Nephron progenitor cell (in vitro differentiated cells): ENCODE data around the gene MAGEB3.
"Not testable (repeated sequence)": the region's sequence is repeated elsewhere in the genome, so short reads cannot be mapped to it uniquely, and the experiment has no call there.

Experiments used
- DNase-seq: peaks from one replicate; pipeline ENCODE4 v3.0.0; 2021
- H3K27ac Mint-ChIP-seq: 2 replicates; pipeline ENCODE4 v1.8.0; 2021; ENCODE audit warnings: mild to moderate bottlenecking, moderate library complexity, mixed read lengths
- H3K27me3 Mint-ChIP-seq: 2 replicates; pipeline ENCODE4 v1.8.0; 2021; ENCODE audit warnings: mild to moderate bottlenecking, low read depth, mixed read lengths; ENCODE audit not compliant: poor library complexity
- H3K36me3 Mint-ChIP-seq: 2 replicates; pipeline ENCODE4 v1.8.0; 2021; ENCODE audit warnings: low read depth, mixed read lengths
- H3K4me1 Mint-ChIP-seq: 2 replicates; pipeline ENCODE4 v1.8.0; 2021; ENCODE audit warnings: mixed read lengths
- H3K4me3 Mint-ChIP-seq: 2 replicates; pipeline ENCODE4 v1.8.0; 2021; ENCODE audit warnings: mild to moderate bottlenecking, moderate library complexity, mixed read lengths
- H3K9me3 Mint-ChIP-seq: 2 replicates; pipeline ENCODE4 v1.8.0; 2021; ENCODE audit warnings: mild to moderate bottlenecking, moderate library complexity, mixed read lengths
- TF ChIP-seq, protein P1 (sequence below): fragments of 200-600 bp; sonication (generic); IDR thresholded peaks from 2 replicates; pipeline ENCODE4 v1.5.0; 2021; ENCODE audit warnings: antibody characterized with exemption

The MAGEB3 gene, protein sequence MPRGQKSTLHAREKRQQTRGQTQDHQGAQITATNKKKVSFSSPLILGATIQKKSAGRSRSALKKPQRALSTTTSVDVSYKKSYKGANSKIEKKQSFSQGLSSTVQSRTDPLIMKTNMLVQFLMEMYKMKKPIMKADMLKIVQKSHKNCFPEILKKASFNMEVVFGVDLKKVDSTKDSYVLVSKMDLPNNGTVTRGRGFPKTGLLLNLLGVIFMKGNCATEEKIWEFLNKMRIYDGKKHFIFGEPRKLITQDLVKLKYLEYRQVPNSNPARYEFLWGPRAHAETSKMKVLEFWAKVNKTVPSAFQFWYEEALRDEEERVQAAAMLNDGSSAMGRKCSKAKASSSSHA

DNA sequence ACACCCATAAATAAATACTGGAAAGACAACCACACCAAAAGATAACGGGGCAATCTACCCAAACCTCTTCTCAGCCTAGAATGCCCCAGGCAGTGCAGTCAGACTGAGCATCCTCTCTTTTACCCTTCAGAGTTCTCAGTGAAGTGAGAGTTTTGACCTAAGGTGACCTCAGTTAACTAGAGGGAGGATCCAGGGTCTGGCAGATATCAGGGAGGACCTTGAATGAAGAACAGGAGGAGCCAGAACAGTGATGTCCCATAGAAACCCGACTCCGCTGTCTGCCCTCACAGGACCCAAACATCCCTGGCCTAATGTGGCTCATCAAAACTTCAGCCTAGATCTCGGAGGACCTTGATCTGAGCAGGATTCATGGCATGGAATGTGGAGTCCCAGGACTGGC lies at the start of gene MAGEB3:
TSS of gene MAGEB3 (plus strand) at position 263 of the 400 bp plus-strand sequence. CDS start 5,268 bp downstream, outside the sequence.
- H3K27ac Mint-ChIP-seq: peak within 1 kb of the TSS; percentile 94
- no peaks in the 10 kb centered on the region for H3K36me3 Mint-ChIP-seq
- H3K4me1 Mint-ChIP-seq: peaks cover 38% of the 10 kb centered on the region
- DNase-seq: peak; percentile 4
- TF ChIP-seq, protein P1, sequence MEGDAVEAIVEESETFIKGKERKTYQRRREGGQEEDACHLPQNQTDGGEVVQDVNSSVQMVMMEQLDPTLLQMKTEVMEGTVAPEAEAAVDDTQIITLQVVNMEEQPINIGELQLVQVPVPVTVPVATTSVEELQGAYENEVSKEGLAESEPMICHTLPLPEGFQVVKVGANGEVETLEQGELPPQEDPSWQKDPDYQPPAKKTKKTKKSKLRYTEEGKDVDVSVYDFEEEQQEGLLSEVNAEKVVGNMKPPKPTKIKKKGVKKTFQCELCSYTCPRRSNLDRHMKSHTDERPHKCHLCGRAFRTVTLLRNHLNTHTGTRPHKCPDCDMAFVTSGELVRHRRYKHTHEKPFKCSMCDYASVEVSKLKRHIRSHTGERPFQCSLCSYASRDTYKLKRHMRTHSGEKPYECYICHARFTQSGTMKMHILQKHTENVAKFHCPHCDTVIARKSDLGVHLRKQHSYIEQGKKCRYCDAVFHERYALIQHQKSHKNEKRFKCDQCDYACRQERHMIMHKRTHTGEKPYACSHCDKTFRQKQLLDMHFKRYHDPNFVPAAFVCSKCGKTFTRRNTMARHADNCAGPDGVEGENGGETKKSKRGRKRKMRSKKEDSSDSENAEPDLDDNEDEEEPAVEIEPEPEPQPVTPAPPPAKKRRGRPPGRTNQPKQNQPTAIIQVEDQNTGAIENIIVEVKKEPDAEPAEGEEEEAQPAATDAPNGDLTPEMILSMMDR: no peak
- H3K4me3 Mint-ChIP-seq: peak within 1 kb of the TSS; percentile 46
- H3K27me3 Mint-ChIP-seq: no peaks in the 10 kb centered on the region
- no peaks in the 10 kb centered on the region for H3K9me3 Mint-ChIP-seq

DNA sequence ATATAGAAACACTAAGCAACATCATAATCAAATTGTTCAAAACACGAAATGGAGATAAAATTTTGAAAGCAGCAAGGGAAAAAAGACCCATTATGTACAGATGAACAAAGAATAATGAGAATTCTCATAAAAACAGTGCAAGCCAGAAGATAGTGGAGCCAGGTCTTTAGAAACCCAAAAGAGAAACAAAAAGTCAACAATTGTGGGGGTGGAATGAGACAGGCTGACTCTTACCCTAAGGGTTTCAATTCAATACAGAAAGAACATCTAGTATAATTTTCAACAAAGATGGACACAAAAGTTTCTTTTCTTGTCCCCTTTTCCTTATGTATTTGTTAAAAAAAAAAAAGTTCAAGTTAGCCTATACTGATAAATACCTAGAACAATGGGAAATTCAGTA lies 49.1 kb upstream of the MAGEB3 start:
- Mint-ChIP-seq H3K4me1 (no peaks in the 10 kb centered on the region), H3K9me3 (peaks cover 3% of the 10 kb centered on the region), H3K27me3 (no peaks in the 10 kb centered on the region), H3K36me3 (no peaks in the 10 kb centered on the region), H3K27ac (no peak overlapping the region), H3K4me3 (no peak overlapping the region)
- no peak for DNase-seq
- TF ChIP-seq, protein P1: no peak

DNA sequence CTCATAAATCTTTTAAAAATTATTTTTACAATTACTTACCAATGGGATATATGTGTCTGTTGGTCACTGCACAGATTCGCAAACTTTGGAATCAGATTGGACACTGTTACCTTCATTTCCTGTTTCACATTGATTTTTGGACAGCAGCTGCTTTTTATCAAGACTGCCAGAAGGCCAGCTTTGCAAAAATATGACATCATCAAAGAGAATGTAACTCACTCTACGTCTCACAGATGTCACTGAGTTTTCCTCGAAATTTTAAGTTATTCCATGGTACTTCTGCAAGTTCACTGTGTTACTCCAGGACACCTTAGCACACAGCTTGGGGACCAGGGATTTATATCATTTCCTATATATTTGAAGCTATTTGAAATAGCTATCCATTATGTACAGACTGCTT lies 46.9 kb upstream of the MAGEB3 start:
- no peaks in the 10 kb centered on the region for H3K27me3 Mint-ChIP-seq
- no peaks in the 10 kb centered on the region for H3K4me1 Mint-ChIP-seq
- H3K9me3 Mint-ChIP-seq: peaks cover 3% of the 10 kb centered on the region
- H3K4me3 Mint-ChIP-seq: no peak overlapping the region
- H3K27ac Mint-ChIP-seq: no peak overlapping the region
- no peak for DNase-seq
- TF ChIP-seq, protein P1: no peak
- no peaks in the 10 kb centered on the region for H3K36me3 Mint-ChIP-seq

DNA sequence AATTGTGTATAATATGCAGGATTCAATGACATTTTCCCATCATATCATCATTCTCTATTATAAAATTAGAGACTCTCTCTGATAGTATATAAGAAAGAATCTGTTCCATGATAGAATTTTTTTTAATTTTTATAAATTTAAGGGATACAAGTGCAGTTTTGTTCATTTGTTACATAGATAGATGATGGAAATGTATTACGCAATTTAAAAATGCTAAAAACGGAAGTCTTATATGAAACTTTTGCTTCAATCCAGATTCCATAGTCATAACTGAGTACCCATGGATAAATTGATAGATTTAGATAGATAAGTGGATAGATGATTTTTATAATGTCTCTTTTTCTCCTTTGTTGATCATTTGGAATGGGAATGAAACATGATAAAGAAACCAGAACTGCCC lies 40.0 kb upstream of the MAGEB3 start:
- Mint-ChIP-seq H3K4me1 (peaks cover 5% of the 10 kb centered on the region), H3K27me3 (no peaks in the 10 kb centered on the region), H3K36me3 (no peaks in the 10 kb centered on the region), H3K4me3 (no peak overlapping the region), H3K27ac (no peak overlapping the region), H3K9me3 (no peaks in the 10 kb centered on the region)
- no peak for DNase-seq
- TF ChIP-seq, protein P1: no peak

DNA sequence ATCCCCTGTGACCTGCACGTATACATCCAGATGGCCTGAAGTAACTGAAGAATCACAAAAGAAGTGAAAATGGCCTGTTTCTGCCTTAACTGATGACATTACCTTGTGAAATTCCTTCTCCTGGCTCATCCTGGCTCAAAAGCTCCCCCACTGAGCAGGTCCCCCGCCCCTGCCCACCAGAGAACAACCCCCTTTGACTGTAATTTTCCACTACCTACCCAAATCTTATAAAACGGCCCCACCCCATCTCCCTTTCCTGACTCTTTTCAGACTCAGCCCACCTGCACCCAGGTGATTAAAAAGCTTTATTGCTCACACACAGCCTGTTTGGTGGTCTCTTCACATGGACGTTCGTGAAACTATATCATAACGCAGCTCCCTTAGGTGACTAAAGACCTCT lies 36.5 kb upstream of the MAGEB3 start:
- H3K9me3 Mint-ChIP-seq, H3K27me3 Mint-ChIP-seq, DNase-seq, H3K27ac Mint-ChIP-seq, H3K36me3 Mint-ChIP-seq, H3K4me1 Mint-ChIP-seq, H3K4me3 Mint-ChIP-seq: not testable (repeated sequence)

DNA sequence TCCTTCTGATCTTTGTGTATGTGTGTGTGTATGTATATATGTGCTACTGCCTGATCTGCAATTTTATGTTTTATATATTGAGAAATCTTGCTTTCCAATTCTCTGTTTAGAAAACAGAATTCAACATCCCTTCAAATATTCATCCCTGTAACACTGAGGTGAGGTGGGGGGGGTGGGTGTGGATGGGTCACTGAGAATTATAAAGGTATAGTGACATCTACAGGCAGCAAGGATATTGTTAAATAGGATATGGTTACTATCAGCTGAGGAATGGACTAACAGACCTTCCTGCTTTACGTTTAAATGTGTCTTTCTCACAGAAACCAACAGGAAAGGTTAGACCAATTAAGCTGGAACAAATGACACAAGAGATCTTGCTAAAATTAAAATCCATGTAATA lies 34.1 kb upstream of the MAGEB3 start:
- no peak for DNase-seq

More for the DNA sequence above, 34.1 kb upstream of the MAGEB3 start:
- Mint-ChIP-seq H3K4me3 (no peak overlapping the region), H3K27ac (no peak overlapping the region), H3K4me1 (no peaks in the 10 kb centered on the region), H3K9me3 (no peaks in the 10 kb centered on the region), H3K36me3 (no peaks in the 10 kb centered on the region), H3K27me3 (no peaks in the 10 kb centered on the region)
- TF ChIP-seq, protein P1: peak; percentile 15
